Activated CD4-positive, alpha-beta memory T cell treated with anti-CD3 and anti-CD28 coated beads for 36 hours (primary cell): Measurements from ENCODE around the gene NAA16. TPM values are rescaled to one million over a fixed set of nuclear protein-coding genes. Genes with fewer than 3 reads are reported as not detected.

ENCODE experiments used
- CTCF ChIA-PET: fragments of 350-600 bp; sonication (Branson Sonifier 250); formaldehyde crosslinking; loops from one replicate; lab custom pipeline; 2021; ENCODE audit warnings: antibody characterized with exemption, inconsistent platforms; lab: Charles Lee
- POLR2A ChIA-PET: fragments of 350-600 bp; sonication (Branson Sonifier 250); formaldehyde crosslinking; loops from one replicate; lab custom pipeline; 2021; ENCODE audit warnings: antibody characterized with exemption; lab: Charles Lee
- DNase-seq: peaks from one replicate; pipeline ENCODE4 v3.0.0-alpha.2; 2020
- H3K27ac Mint-ChIP-seq: one replicate; pipeline ENCODE4 v1.8.0; 2021; ENCODE audit warnings: mixed read lengths
- H3K27me3 Mint-ChIP-seq: one replicate; pipeline ENCODE4 v1.8.0; 2021; ENCODE audit warnings: mixed read lengths
- H3K36me3 Mint-ChIP-seq: one replicate; pipeline ENCODE4 v1.8.0; 2021; ENCODE audit warnings: mixed read lengths
- H3K4me1 Mint-ChIP-seq: one replicate; pipeline ENCODE4 v1.8.0; 2021; ENCODE audit warnings: low read depth, mixed read lengths
- H3K4me3 Mint-ChIP-seq: one replicate; pipeline ENCODE4 v1.8.0; 2021; ENCODE audit warnings: mild to moderate bottlenecking, mixed read lengths
- H3K9me3 Mint-ChIP-seq: one replicate; pipeline ENCODE4 v1.8.0; 2021; ENCODE audit warnings: mixed read lengths
- intact Hi-C: fragments of 100-400 bp; cut with micrococcal nuclease; formaldehyde crosslinking; loops from one replicate; pipeline ENCODE4 v1.15.1; 2023
- total RNA-seq, 2 experiments: library from RNA; stranded (reverse); gene quantifications; one replicate each; pipeline ENCODE4 v1.2.3, GENCODE V29; 2021

Gene NAA16
- total RNA-seq, 2 experiments from 2014 or later, result 19.2 to 23.2 TPM

- peaks cover 2% of the 10 kb centered on the region for H3K9me3 Mint-ChIP-seq
- POLR2A ChIA-PET, result interaction anchor here (0.6 kb wide), 1 partner anchor 1292 kb away, joined by 6 read pairs; no protein-coding TSS in a partner anchor
- H3K4me1 Mint-ChIP-seq, result peaks cover 15% of the 10 kb centered on the region
- H3K36me3 Mint-ChIP-seq, result no peaks in the 10 kb centered on the region
- CTCF ChIA-PET, result no interaction called here
- H3K4me3 Mint-ChIP-seq, result no peak overlapping the region
- no peaks in the 10 kb centered on the region for H3K27me3 Mint-ChIP-seq
- intact Hi-C loops, result no loop called here
- no peak overlapping the region for H3K27ac Mint-ChIP-seq
- DNase-seq, result no peak
Observed at GRCh38 chr13:41284512-41285288, 26.4 kb upstream of the NAA16 start.

GRCh38 chr13:41286370-41286769 is 24.7 kb upstream of the NAA16 start:
- intact Hi-C loops, result no loop called here
- POLR2A ChIA-PET, result no interaction called here
- DNase-seq, result no peak
- H3K27me3 Mint-ChIP-seq, result no peaks in the 10 kb centered on the region
- H3K4me3 Mint-ChIP-seq, result no peak overlapping the region
- peaks cover 15% of the 10 kb centered on the region for H3K4me1 Mint-ChIP-seq
- no peak overlapping the region for H3K27ac Mint-ChIP-seq
- CTCF ChIA-PET, result interaction anchor here (0.9 kb wide), 1 partner anchor 29 kb away, joined by 3 read pairs; no protein-coding TSS in a partner anchor
- peaks cover 2% of the 10 kb centered on the region for H3K9me3 Mint-ChIP-seq
- H3K36me3 Mint-ChIP-seq, result no peaks in the 10 kb centered on the region

- H3K27me3 Mint-ChIP-seq, result no peaks in the 10 kb centered on the region
- peaks cover 4% of the 10 kb centered on the region for H3K9me3 Mint-ChIP-seq
- no peaks in the 10 kb centered on the region for H3K36me3 Mint-ChIP-seq
- ChIA-PET POLR2A (no interaction called here), CTCF (interaction anchor here (0.6 kb wide), 1 partner anchor 67 kb away, joined by 4 read pairs; no protein-coding TSS in a partner anchor)
- H3K4me3 Mint-ChIP-seq, result no peak overlapping the region
- intact Hi-C loops, result no loop called here
- no peak for DNase-seq
- H3K4me1 Mint-ChIP-seq, result peaks cover 15% of the 10 kb centered on the region
- H3K27ac Mint-ChIP-seq, result no peak overlapping the region
Observed at GRCh38 chr13:41289463-41289881, 21.6 kb upstream of the NAA16 start.

GRCh38 chr13:41291246-41291645 is 19.8 kb upstream of the NAA16 start:
- Mint-ChIP-seq H3K36me3 (no peaks in the 10 kb centered on the region), H3K4me1 (peaks cover 10% of the 10 kb centered on the region), H3K4me3 (no peak overlapping the region), H3K9me3 (peaks cover 11% of the 10 kb centered on the region), H3K27me3 (no peaks in the 10 kb centered on the region), H3K27ac (no peak overlapping the region)
- ChIA-PET CTCF (no interaction called here), POLR2A (no interaction called here)
- DNase-seq, result no peak
- intact Hi-C loops, result no loop called here

- CTCF ChIA-PET, result no interaction called here
Observed at GRCh38 chr13:41293272-41293671, 17.8 kb upstream of the NAA16 start.

GRCh38 chr13:41294914-41295313 is 16.2 kb upstream of the NAA16 start:
- ChIA-PET CTCF (no interaction called here), POLR2A (no interaction called here)
- no peak for DNase-seq
- peaks cover 4% of the 10 kb centered on the region for H3K27me3 Mint-ChIP-seq
- intact Hi-C loops, result no loop called here
- H3K9me3 Mint-ChIP-seq, result peaks cover 9% of the 10 kb centered on the region
- H3K36me3 Mint-ChIP-seq, result no peaks in the 10 kb centered on the region
- H3K27ac Mint-ChIP-seq, result no peak overlapping the region
- H3K4me3 Mint-ChIP-seq, result no peak overlapping the region
- no peaks in the 10 kb centered on the region for H3K4me1 Mint-ChIP-seq

More at GRCh38 chr13:41293272-41293671, 17.8 kb upstream of the NAA16 start:
- Mint-ChIP-seq H3K27ac (no peak overlapping the region), H3K9me3 (peaks cover 11% of the 10 kb centered on the region), H3K27me3 (no peaks in the 10 kb centered on the region), H3K4me3 (no peak overlapping the region), H3K36me3 (no peaks in the 10 kb centered on the region), H3K4me1 (no peaks in the 10 kb centered on the region)
- POLR2A ChIA-PET, result no interaction called here
- intact Hi-C loops, result no loop called here
- no peak for DNase-seq

- Mint-ChIP-seq H3K36me3 (no peaks in the 10 kb centered on the region), H3K27ac (peak overlapping the region; percentile 18), H3K27me3 (peaks cover 4% of the 10 kb centered on the region), H3K9me3 (peaks cover 9% of the 10 kb centered on the region), H3K4me3 (no peak overlapping the region), H3K4me1 (no peaks in the 10 kb centered on the region)
- ChIA-PET CTCF (no interaction called here), POLR2A (no interaction called here)
- no peak for DNase-seq
- intact Hi-C loops, result no loop called here
Observed at GRCh38 chr13:41295973-41296372, 15.1 kb upstream of the NAA16 start.

- no peaks in the 10 kb centered on the region for H3K4me1 Mint-ChIP-seq
- ChIA-PET POLR2A (no interaction called here), CTCF (no interaction called here)
- H3K9me3 Mint-ChIP-seq, result peaks cover 9% of the 10 kb centered on the region
- peaks cover 4% of the 10 kb centered on the region for H3K27me3 Mint-ChIP-seq
- intact Hi-C loops, result no loop called here
- no peak overlapping the region for H3K4me3 Mint-ChIP-seq
- DNase-seq, result no peak
- no peaks in the 10 kb centered on the region for H3K36me3 Mint-ChIP-seq
- no peak overlapping the region for H3K27ac Mint-ChIP-seq
Observed at GRCh38 chr13:41296879-41297646, 14.0 kb upstream of the NAA16 start.

GRCh38 chr13:41299316-41300094 is 11.6 kb upstream of the NAA16 start:
- intact Hi-C loops, result no loop called here

GRCh38 chr13:41302743-41303142 is 8.3 kb upstream of the NAA16 start:
- intact Hi-C loops, result no loop called here
- DNase-seq, result no peak
- Mint-ChIP-seq H3K27ac (no peak overlapping the region), H3K36me3 (no peaks in the 10 kb centered on the region), H3K27me3 (peaks cover 4% of the 10 kb centered on the region), H3K4me3 (no peak overlapping the region), H3K9me3 (no peaks in the 10 kb centered on the region), H3K4me1 (no peaks in the 10 kb centered on the region)
- ChIA-PET CTCF (no interaction called here), POLR2A (no interaction called here)

More at GRCh38 chr13:41299316-41300094, 11.6 kb upstream of the NAA16 start:
- no peak for DNase-seq
- CTCF ChIA-PET, result no interaction called here
- Mint-ChIP-seq H3K4me3 (no peak overlapping the region), H3K36me3 (no peaks in the 10 kb centered on the region), H3K27me3 (peaks cover 4% of the 10 kb centered on the region), H3K4me1 (no peaks in the 10 kb centered on the region), H3K27ac (no peak overlapping the region), H3K9me3 (peaks cover 6% of the 10 kb centered on the region)
- POLR2A ChIA-PET, result interaction anchor here (0.6 kb wide), 1 partner anchor 105 kb away, joined by 4 read pairs; the partner anchor contains the start of gene KBTBD7

- DNase-seq, result no peak
- Mint-ChIP-seq H3K9me3 (no peaks in the 10 kb centered on the region), H3K27me3 (no peaks in the 10 kb centered on the region), H3K36me3 (no peaks in the 10 kb centered on the region), H3K4me1 (no peaks in the 10 kb centered on the region), H3K27ac (no peak overlapping the region), H3K4me3 (no peak overlapping the region)
- POLR2A ChIA-PET, result no interaction called here
- intact Hi-C loops, result no loop called here
- CTCF ChIA-PET, result no interaction called here
Observed at GRCh38 chr13:41304551-41304950, 6.5 kb upstream of the NAA16 start.
